HG02623 (cell line): ENCODE measurements around the gene LY6G6C.

Source experiments
- ATAC-seq: cut with Tn5 transposase; IDR thresholded peaks from one replicate; pipeline ENCODE4 v1.9.1; 2021; ENCODE audit warnings: moderate library complexity; ENCODE audit not compliant: unreplicated experiment

Gene LY6G6C

DNA sequence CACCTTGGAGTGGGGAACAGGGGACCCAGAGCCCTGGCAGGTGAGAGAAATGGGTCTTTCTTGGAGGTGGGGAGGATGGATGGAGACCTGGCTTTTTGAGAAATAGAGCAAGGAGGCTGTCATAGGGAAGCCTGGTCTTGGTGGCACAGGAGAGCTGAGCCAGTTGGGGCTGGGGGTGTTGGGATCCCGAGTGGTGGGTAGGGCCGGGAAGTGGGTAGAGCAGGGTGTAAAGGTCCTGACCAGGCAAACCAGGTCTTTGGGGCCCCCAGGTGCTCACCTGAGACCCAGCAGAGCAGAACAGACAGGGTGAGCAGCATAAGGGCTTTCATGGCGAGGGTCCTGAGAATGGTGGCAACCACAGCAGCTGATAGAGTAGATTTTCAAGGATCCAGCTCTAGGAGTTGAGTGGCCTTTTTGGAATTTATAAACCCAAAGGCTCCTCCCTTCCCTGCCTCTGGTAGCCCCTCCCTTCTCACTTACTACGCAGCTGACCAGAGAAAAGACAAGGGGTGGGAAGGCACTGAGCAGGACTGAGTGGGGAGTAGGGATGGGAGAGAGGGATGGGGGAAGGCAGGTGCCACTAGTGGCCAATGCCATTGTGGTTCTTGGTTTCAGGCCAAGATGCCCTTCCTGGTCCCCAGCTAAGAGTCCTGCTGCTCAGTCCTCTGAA lies at the start of gene LY6G6C:
TSS of gene LY6G6C (minus strand) at position 396 of the 670 bp plus-strand sequence. CDS start at position 329, 67 bp downstream.
- no peak for ATAC-seq

DNA sequence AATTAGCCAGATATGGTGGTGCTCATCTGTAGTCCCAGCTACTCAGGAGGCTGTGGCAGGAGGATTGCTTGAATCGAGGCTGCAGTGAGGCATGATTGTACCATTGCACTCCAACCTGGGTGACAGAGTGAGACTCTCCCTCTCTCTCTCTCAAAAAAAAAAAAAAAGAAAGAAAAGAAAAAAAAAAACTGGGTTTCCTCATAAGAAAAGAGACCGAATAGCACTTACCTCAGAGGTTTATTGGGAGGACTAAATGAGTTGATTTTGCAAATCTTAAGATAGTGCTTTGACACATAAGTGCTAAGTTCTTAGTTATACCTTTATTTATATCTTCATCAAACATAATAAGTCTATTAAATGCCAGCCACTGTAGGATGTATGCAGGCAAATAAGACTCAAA lies 49.3 kb upstream of the LY6G6C start:
- no peak for ATAC-seq

GRCh38 chr6:31769684-31770371 lies 48.3 kb upstream of the LY6G6C start:
- ATAC-seq, result no peak

GRCh38 chr6:31768363-31769257 lies 47.1 kb upstream of the LY6G6C start:
- no peak for ATAC-seq

DNA sequence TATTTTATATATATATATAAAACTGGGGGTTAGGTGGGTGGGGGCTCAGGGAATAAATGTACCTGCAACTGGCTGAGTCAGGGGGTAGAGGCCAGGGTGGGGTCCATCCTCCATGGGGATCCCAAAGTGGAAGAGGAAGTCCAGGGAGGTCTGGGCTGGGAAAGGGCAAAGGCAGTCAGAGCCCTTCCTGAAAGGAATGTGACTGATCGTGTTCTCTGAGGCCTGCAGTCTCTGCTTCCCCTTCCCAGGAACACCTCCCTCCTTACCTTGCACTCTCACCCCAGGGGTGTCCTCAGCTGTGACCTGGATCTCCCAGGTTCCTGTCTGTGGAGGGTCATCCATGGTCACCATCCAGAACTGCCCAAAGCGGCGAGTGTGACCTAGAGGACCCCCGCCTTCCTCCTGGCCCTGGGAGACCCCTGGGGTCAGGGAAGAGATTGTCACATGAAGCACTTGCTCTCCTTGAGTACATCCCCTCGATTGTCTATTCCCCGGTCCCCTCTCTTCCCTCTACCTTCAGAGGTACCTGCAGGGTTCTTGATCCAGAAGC lies 45.6 kb upstream of the LY6G6C start:
- no peak for ATAC-seq

DNA sequence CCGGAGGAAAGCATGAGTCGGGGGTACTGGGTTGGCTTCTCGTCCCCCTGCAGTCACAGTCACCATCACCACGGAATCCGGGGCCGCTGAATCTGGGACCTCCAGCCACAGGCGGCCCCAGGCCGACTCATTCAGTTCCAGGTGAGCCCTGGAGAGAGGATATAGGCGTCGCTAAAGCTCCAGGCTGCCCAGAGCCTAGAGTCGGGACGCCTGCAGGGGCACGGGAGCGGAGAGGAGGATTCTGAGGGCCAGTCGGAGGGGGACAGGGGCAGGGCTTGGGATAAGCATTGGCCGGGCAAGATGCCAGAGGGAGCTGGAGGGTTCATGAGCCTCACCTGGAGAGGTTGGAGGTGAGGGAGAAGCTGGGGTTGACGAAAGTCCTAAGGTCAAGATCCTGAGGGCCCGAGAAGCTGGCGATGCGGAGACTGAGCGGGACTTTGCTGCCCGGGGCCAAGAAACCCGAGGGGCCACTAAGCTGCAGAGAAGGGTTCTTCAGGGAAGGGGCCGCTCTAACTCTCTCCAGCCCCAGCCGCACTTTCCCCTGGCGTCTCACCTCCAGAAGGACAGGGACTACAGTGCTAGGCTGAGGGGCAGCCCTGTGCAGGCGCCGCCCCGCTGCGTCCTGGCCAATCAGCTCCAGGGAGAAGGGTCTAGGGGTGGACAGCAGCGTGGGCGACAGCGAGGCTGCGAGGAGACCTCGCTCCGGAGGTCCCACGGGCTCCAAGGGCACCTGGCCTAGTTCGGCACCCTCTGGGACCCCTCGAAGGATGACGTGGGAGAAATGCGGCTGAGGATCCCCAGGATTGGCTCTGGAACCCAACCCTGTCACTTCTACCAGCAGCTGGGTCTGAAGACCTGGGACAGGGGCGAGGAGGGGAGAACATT lies 44.6 kb upstream of the LY6G6C start:
- ATAC-seq, result no peak

GRCh38 chr6:31765559-31765909 lies 44.0 kb upstream of the LY6G6C start:
- ATAC-seq, result no peak

DNA sequence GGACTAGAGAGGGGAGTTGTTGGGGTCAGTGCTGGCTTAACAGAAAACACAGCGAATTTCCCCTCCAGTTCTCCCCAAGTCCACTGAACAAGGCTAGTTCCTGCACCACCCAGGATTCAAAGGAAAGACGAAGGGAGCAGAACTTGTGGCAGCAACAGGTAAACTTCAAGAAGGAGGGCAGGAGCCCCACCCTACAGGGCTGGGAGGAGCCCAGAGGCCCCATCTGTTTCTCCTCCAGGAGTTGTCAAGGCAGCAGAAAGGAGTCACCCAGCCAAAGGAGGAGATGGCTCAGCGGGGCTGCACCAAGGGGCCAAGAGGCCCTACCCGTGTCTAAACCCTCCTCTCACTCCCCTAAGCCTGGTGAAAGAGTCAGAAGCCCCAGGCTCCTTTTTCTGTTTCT lies 42.7 kb upstream of the LY6G6C start:
- no peak for ATAC-seq

DNA sequence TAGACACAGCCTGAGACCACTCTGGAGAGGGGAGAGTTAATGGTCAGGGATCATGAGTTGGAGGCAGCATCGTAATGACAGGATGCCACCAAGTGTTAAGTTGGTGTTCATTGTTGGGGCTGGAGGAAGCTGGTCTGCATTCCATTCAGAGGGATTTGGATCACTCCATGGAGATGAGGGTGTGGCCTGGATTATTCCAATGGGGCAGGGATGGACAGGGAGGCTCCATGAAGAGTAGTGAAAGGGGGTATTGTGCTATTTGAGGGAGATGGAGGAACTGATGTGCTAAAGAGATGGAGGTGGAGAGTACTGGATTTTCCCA lies 42.0 kb upstream of the LY6G6C start:
- no peak for ATAC-seq

- ATAC-seq, result no peak
These were observed 41.5 kb upstream of the LY6G6C start for GRCh38 chr6:31762878-31763618.

DNA sequence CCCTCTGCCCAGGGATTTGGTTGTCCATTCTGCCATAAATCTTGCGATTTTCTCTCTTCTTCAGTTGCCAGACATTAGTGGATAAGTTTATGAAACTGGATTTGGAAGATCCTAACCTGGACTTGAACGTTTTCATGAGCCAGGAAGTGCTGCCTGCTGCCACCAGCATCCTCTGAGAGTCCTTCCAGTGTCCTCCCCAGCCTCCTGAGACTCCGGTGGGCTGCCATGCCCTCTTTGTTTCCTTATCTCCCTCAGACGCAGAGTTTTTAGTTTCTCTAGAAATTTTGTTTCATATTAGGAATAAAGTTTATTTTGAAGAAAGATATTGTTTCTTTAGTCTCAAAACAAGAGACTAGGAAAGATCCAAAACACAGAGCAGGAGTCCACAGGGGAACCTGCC lies 40.8 kb upstream of the LY6G6C start, which contains the start of gene SAPCD1:
TSS of gene SAPCD1 (plus strand) at position 301 of the 400 bp plus-strand sequence. CDS start 399 bp downstream, outside the sequence.
- no peak for ATAC-seq

- no peak for ATAC-seq
These were observed 39.8 kb upstream of the LY6G6C start for GRCh38 chr6:31761343-31761742.

DNA sequence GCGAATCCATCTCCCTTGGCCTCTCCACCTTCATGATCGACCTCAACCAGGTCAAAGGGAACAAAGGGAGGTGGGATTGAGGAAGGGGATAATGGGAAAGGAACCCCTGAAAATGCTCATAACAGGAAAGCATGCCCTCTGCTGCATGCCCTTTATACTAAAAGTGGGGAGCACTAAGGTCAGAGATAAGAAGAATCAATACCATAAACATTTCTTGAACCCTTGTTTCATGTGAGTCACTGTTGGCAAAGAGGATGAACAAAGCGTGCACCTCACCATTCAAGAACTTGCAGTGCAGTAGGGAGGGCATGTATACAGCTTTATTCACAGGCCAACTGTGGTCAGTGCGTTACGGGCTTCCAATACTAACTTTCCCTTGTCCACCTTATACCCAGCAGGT lies 39.2 kb upstream of the LY6G6C start:
- no peak for ATAC-seq

GRCh38 chr6:31758281-31758680 lies 36.7 kb upstream of the LY6G6C start:
- ATAC-seq, result no peak

- no peak for ATAC-seq
These were observed 31.3 kb upstream of the LY6G6C start for GRCh38 chr6:31752739-31753319.

GRCh38 chr6:31750411-31751022 lies 29.0 kb upstream of the LY6G6C start:
- ATAC-seq, result no peak

GRCh38 chr6:31749301-31750036 lies 27.9 kb upstream of the LY6G6C start:
- no peak for ATAC-seq

- ATAC-seq, result no peak
These were observed 22.9 kb upstream of the LY6G6C start for GRCh38 chr6:31744422-31744821.
